Colonic mucosa (tissue), 4 donors: ENCODE data around the gene SOHLH2. TPM values are rescaled to one million over a fixed set of nuclear protein-coding genes. Genes with fewer than 3 reads are reported as not detected.

Experiments
- DNase-seq: peaks from one replicate; pipeline ENCODE4 v3.0.0-alpha.2; 2020
- H3K27ac ChIP-seq: fragments of 200-600 bp; one replicate; pipeline ENCODE4 v1.8.0; 2021
- H3K27me3 ChIP-seq: fragments of 200-600 bp; one replicate; pipeline ENCODE4 v1.8.0; 2021
- H3K36me3 ChIP-seq: fragments of 200-600 bp; one replicate; pipeline ENCODE4 v1.8.0; 2021
- H3K4me1 ChIP-seq: fragments of 200-600 bp; one replicate; pipeline ENCODE4 v1.8.0; 2021; ENCODE audit warnings: mild to moderate bottlenecking
- H3K4me3 ChIP-seq: fragments of 200-600 bp; one replicate; pipeline ENCODE4 v1.8.0; 2021
- H3K9ac ChIP-seq, 2 donors: one replicate each; pipeline ENCODE4 v1.7.0; 2013; ENCODE audit warnings: control low read depth in 2 of 2, low read depth in 2 of 2, low read length in 2 of 2
- H3K9me3 ChIP-seq: fragments of 200-600 bp; one replicate; pipeline ENCODE4 v1.8.0; 2021
- CTCF ChIP-seq: fragments of 200-600 bp; IDR thresholded peaks from one replicate; pipeline ENCODE4 v1.8.0; 2022; ENCODE audit warnings: antibody characterized with exemption, mild to moderate bottlenecking
- intact Hi-C: fragments of 100-400 bp; cut with DNase I; formaldehyde crosslinking; loops from one replicate; pipeline ENCODE4 v1.14.1; 2022
- total RNA-seq, 2 donors: library from RNA; stranded (reverse); fragmentation: NEBNext Ultra II Directional in 1 of 2; extraction: Animal tissue kit (Norgen Biotek cat#: 25700) in 1 of 2; gene quantifications; one replicate each; pipeline ENCODE4 v1.2.1, GENCODE V29; 2021
- donor health status: healthy.
- donor health status: DM: no; HTN: no; CAD: no.
- donor health status: DM: no; HTN: no; CAD: no.

SOHLH2 gene
- total RNA-seq, 2 donors from 2014 or later, result 0.32 TPM; not detected in 1

GRCh38 chr13:36231236-36231635 lies 16.9 kb upstream of the SOHLH2 start:
- H3K9ac ChIP-seq, result no peak overlapping the region
- no peaks in the 10 kb centered on the region for H3K27me3 ChIP-seq
- no peak for TF ChIP-seq CTCF
- H3K4me3 ChIP-seq, result no peak overlapping the region
- intact Hi-C loops, result no loop called here
- no peaks in the 10 kb centered on the region for H3K9me3 ChIP-seq
- H3K36me3 ChIP-seq, result no peaks in the 10 kb centered on the region
- no peaks in the 10 kb centered on the region for H3K4me1 ChIP-seq
- no peak overlapping the region for H3K27ac ChIP-seq
- DNase-seq, result no peak

- intact Hi-C loops, result no loop called here
- Histone ChIP-seq H3K27me3 (no peaks in the 10 kb centered on the region), H3K9me3 (no peaks in the 10 kb centered on the region), H3K9ac (no peak overlapping the region), H3K4me3 (no peak overlapping the region), H3K27ac (no peak overlapping the region), H3K4me1 (no peaks in the 10 kb centered on the region), H3K36me3 (no peaks in the 10 kb centered on the region)
- no peak for TF ChIP-seq CTCF
- no peak for DNase-seq
Observed at GRCh38 chr13:36224730-36225129, 10.4 kb upstream of the SOHLH2 start.

GRCh38 chr13:36219883-36220282 lies 5.5 kb upstream of the SOHLH2 start:
- intact Hi-C loops, result no loop called here
- no peak overlapping the region for H3K9ac ChIP-seq
- no peak overlapping the region for H3K27ac ChIP-seq
- H3K36me3 ChIP-seq, result no peaks in the 10 kb centered on the region
- H3K27me3 ChIP-seq, result no peaks in the 10 kb centered on the region
- TF ChIP-seq CTCF, result no peak
- no peaks in the 10 kb centered on the region for H3K4me1 ChIP-seq
- H3K9me3 ChIP-seq, result no peaks in the 10 kb centered on the region
- H3K4me3 ChIP-seq, result no peak overlapping the region
- DNase-seq, result no peak

- Histone ChIP-seq H3K4me1 (no peaks in the 10 kb centered on the region), H3K27me3 (no peaks in the 10 kb centered on the region), H3K9me3 (no peaks in the 10 kb centered on the region), H3K27ac (no peak overlapping the region), H3K9ac (no peak overlapping the region), H3K4me3 (no peak overlapping the region), H3K36me3 (no peaks in the 10 kb centered on the region)
- intact Hi-C loops, result no loop called here
- no peak for DNase-seq
- TF ChIP-seq CTCF, result no peak
Observed at GRCh38 chr13:36217456-36217855, 3.1 kb upstream of the SOHLH2 start.

GRCh38 chr13:36212789-36213188 lies 1.6 kb downstream of the SOHLH2 start:
- Histone ChIP-seq H3K27me3 (no peaks in the 10 kb centered on the region), H3K9ac (no peak overlapping the region)
- TF ChIP-seq CTCF, result no peak

GRCh38 chr13:36211567-36211966 lies 2.8 kb downstream of the SOHLH2 start:
- no peak for TF ChIP-seq CTCF
- no peak overlapping the region for H3K27ac ChIP-seq
- intact Hi-C loops, result no loop called here
- H3K4me1 ChIP-seq, result no peaks in the 10 kb centered on the region
- no peaks in the 10 kb centered on the region for H3K27me3 ChIP-seq
- no peak overlapping the region for H3K9ac ChIP-seq
- no peak overlapping the region for H3K4me3 ChIP-seq
- no peak for DNase-seq
- no peaks in the 10 kb centered on the region for H3K9me3 ChIP-seq
- no peaks in the 10 kb centered on the region for H3K36me3 ChIP-seq

More at GRCh38 chr13:36212789-36213188, 1.6 kb downstream of the SOHLH2 start:
- Histone ChIP-seq H3K4me1 (no peaks in the 10 kb centered on the region), H3K36me3 (no peaks in the 10 kb centered on the region), H3K4me3 (no peak overlapping the region), H3K9me3 (no peaks in the 10 kb centered on the region), H3K27ac (no peak overlapping the region)
- intact Hi-C loops, result no loop called here
- DNase-seq, result no peak
